Measurements from ENCODE around the gene RFX1. TPM values are rescaled to one million over a fixed set of nuclear protein-coding genes. Genes with fewer than 3 reads are reported as not detected.
A peak's percentile ranks its signal among the peaks of the same experiment; 100 is the strongest.

RFX1 gene
- total and polyA plus RNA-seq, 9 of the 15 experiments (the other 6 are each of a cell fraction or from before 2014, with no cell fraction given): 0.14 to 19.3 (median 1.2) TPM

- peak; percentile 39; the same call in 1 of the 2 replicates for TF ChIP-seq REST (IDR thresholded peaks at IDR 0.05; ENCODE audit: borderline replicate concordance)
- no peak for TF ChIP-seq REST (CRISPR knock-in tag; IDR thresholded peaks at IDR 0.05; ENCODE audit: low read depth)
- no peak for TF ChIP-seq DACH1 (IDR thresholded peaks at IDR 0.05; ENCODE audit: partially characterized antibody)
- peak; percentile 27 to 42 (median 31); a peak in 3 of 6 replicates for TF ChIP-seq CTCF (IDR thresholded peaks at IDR 0.05 in 2 of 3, conservative IDR thresholded peaks at IDR 0.05 in 1 of 3; ENCODE audit: insufficient read depth in 2 of 3, low read depth in 1 of 3, low read length in 3 of 3)
- no peak for TF ChIP-seq ZNF444 (CRISPR knock-in tag; IDR thresholded peaks at IDR 0.05)
- TF ChIP-seq YY1 (IDR thresholded peaks at IDR 0.05; ENCODE audit: borderline replicate concordance in 1 of 3, control insufficient read depth in 1 of 3, extremely low read depth in 1 of 3, insufficient read depth in 3 of 3, insufficient read length in 1 of 3, insufficient replicate concordance in 2 of 3, low read depth in 1 of 3, low read length in 2 of 3): peak in 1 of 3 experiments; percentile 3
- no peak for TF ChIP-seq ZNF436 (CRISPR knock-in tag; IDR thresholded peaks at IDR 0.05)
- no peak for TF ChIP-seq PRPF4 (IDR thresholded peaks at IDR 0.05; ENCODE audit: insufficient read depth, low read depth, low read length, poor library complexity, severe bottlenecking)
- peak in 1 of 2 experiments; percentile 60; a peak in 1 of 4 replicates for TF ChIP-seq UBTF (IDR thresholded peaks at IDR 0.05; ENCODE audit: borderline replicate concordance in 1 of 2, low read depth in 2 of 2, low read length in 2 of 2)
- TF ChIP-seq ZBTB9 (CRISPR knock-in tag; IDR thresholded peaks at IDR 0.05): 0 out of 2 replicates have a peak, but pooled peaks have one; percentile 15
- TF ChIP-seq ZNF174 (CRISPR knock-in tag; IDR thresholded peaks at IDR 0.05): no peak
- no peak for TF ChIP-seq POLR2A (conservative IDR thresholded peaks at IDR 0.05)
- TF ChIP-seq SRSF9 (IDR thresholded peaks at IDR 0.05; ENCODE audit: borderline replicate concordance, low read depth, low read length): no peak
Measured at GRCh38 chr19:13952931-13953531, 53.1 kb downstream of the RFX1 start (continued).
